Colonic mucosa (tissue), 4 donors: ENCODE measurements around the gene ZNF660. TPM values are rescaled to one million over a fixed set of nuclear protein-coding genes. Genes with fewer than 3 reads are reported as not detected.
"Not testable (repeated sequence)": the region's sequence is repeated elsewhere in the genome, so short reads cannot be mapped to it uniquely, and the experiment has no call there.

ENCODE experiments used
- DNase-seq: peaks from one replicate; pipeline ENCODE4 v3.0.0-alpha.2; 2020
- H3K27ac ChIP-seq: fragments of 200-600 bp; one replicate; pipeline ENCODE4 v1.8.0; 2021
- H3K27me3 ChIP-seq: fragments of 200-600 bp; one replicate; pipeline ENCODE4 v1.8.0; 2021
- H3K36me3 ChIP-seq: fragments of 200-600 bp; one replicate; pipeline ENCODE4 v1.8.0; 2021
- H3K4me1 ChIP-seq: fragments of 200-600 bp; one replicate; pipeline ENCODE4 v1.8.0; 2021; ENCODE audit warnings: mild to moderate bottlenecking
- H3K4me3 ChIP-seq: fragments of 200-600 bp; one replicate; pipeline ENCODE4 v1.8.0; 2021
- H3K9ac ChIP-seq, 2 donors: one replicate each; pipeline ENCODE4 v1.7.0; 2013; ENCODE audit warnings: control low read depth in 2 of 2, low read depth in 2 of 2, low read length in 2 of 2
- H3K9me3 ChIP-seq: fragments of 200-600 bp; one replicate; pipeline ENCODE4 v1.8.0; 2021
- CTCF ChIP-seq: fragments of 200-600 bp; IDR thresholded peaks from one replicate; pipeline ENCODE4 v1.8.0; 2022; ENCODE audit warnings: antibody characterized with exemption, mild to moderate bottlenecking
- intact Hi-C: fragments of 100-400 bp; cut with DNase I; formaldehyde crosslinking; loops from one replicate; pipeline ENCODE4 v1.14.1; 2022
- total RNA-seq, 2 donors: library from RNA; stranded (reverse); fragmentation: NEBNext Ultra II Directional in 1 of 2; extraction: Animal tissue kit (Norgen Biotek cat#: 25700) in 1 of 2; gene quantifications; one replicate each; pipeline ENCODE4 v1.2.1, GENCODE V29; 2021
- donor health status: healthy.
- donor health status: DM: no; HTN: no; CAD: no.
- donor health status: DM: no; HTN: no; CAD: no.

ZNF660 gene
- under 1 TPM; 0.57 to 0.72 TPM for total RNA-seq

GRCh38 chr3:44584646-44585501 is at the start of gene ZNF660:
Gene ZNF660 (plus strand): TSS chr3:44584964. CDS start chr3:44594194, 9,230 bp downstream.
- H3K9ac ChIP-seq: peak within 1 kb of the TSS; percentile 51 to 87
- H3K4me3 ChIP-seq: peak within 1 kb of the TSS; percentile 32
- no peaks in the 10 kb centered on the region for H3K36me3 ChIP-seq
- H3K27me3 ChIP-seq: no peaks in the 10 kb centered on the region
- no peak within 1 kb of the TSS for H3K27ac ChIP-seq
- no peaks in the 10 kb centered on the region for H3K4me1 ChIP-seq
- intact Hi-C loops: no loop called here
- TF ChIP-seq CTCF: no peak
- peak; percentile 40 for DNase-seq
- H3K9me3 ChIP-seq: no peaks in the 10 kb centered on the region

- Histone ChIP-seq H3K9ac (no peak overlapping the region), H3K9me3 (no peaks in the 10 kb centered on the region), H3K27ac (no peak overlapping the region), H3K27me3 (no peaks in the 10 kb centered on the region), H3K36me3 (no peaks in the 10 kb centered on the region), H3K4me3 (no peak overlapping the region), H3K4me1 (no peaks in the 10 kb centered on the region)
- intact Hi-C loops: loop anchor here (10.0 kb wide), 1 partner anchor 499 kb away; no protein-coding TSS in a partner anchor
- DNase-seq: no peak
- no peak for TF ChIP-seq CTCF
Observed at GRCh38 chr3:44535364-44535763, 49.4 kb upstream of the ZNF660 start.

GRCh38 chr3:44544811-44545210 is 40.0 kb upstream of the ZNF660 start:
- intact Hi-C loops, H3K9me3 ChIP-seq, H3K27ac ChIP-seq, H3K9ac ChIP-seq, DNase-seq, H3K27me3 ChIP-seq, H3K36me3 ChIP-seq, H3K4me3 ChIP-seq, H3K4me1 ChIP-seq: not testable (repeated sequence)

GRCh38 chr3:44554626-44555592 is 29.9 kb upstream of the ZNF660 start, which contains the start of gene ZKSCAN7:
Gene ZKSCAN7 (plus strand): TSS chr3:44555193. CDS start chr3:44557048, 1,855 bp downstream.
- TF ChIP-seq CTCF: no peak

GRCh38 chr3:44555723-44556122 is 29.0 kb upstream of the ZNF660 start:
- Histone ChIP-seq H3K27ac (no peak overlapping the region), H3K9me3 (no peaks in the 10 kb centered on the region), H3K4me3 (peak overlapping the region; percentile 71), H3K9ac (peak overlapping the region; percentile 73 to 78), H3K36me3 (no peaks in the 10 kb centered on the region), H3K4me1 (peaks cover 9% of the 10 kb centered on the region), H3K27me3 (no peaks in the 10 kb centered on the region)
- no peak for DNase-seq
- intact Hi-C loops: no loop called here
- TF ChIP-seq CTCF: no peak

More at GRCh38 chr3:44554626-44555592, 29.9 kb upstream of the ZNF660 start, which contains the start of gene ZKSCAN7:
- DNase-seq: peak; percentile 49
- Histone ChIP-seq H3K9ac (peak within 1 kb of the TSS; percentile 73 to 78), H3K27ac (no peak within 1 kb of the TSS), H3K36me3 (no peaks in the 10 kb centered on the region), H3K9me3 (no peaks in the 10 kb centered on the region), H3K4me1 (peaks cover 9% of the 10 kb centered on the region), H3K4me3 (peak within 1 kb of the TSS; percentile 71), H3K27me3 (no peaks in the 10 kb centered on the region)
- intact Hi-C loops: no loop called here
